Measurements from ENCODE around the gene DTNB. TPM values are rescaled to one million over a fixed set of nuclear protein-coding genes. Genes with fewer than 3 reads are reported as not detected.

Gene DTNB
- total and polyA plus RNA-seq, 9 donors, result 8.0 to 24.9 (median 17.5) TPM

- no peak overlapping the region for H3K27ac ChIP-seq
- peak in 2 of 5 donors; percentile 21 to 40 for DNase-seq
- intact Hi-C loops (cut with DNase I), result loop anchor here in 1 of 4 donors (10.0 kb wide), 1 partner anchor 301 kb away; the partner anchor contains the start of gene DTNB
Measured at GRCh38 chr2:25373269-25373981, 300.0 kb downstream of the DTNB start.

GRCh38 chr2:25372405-25373268 is 300.7 kb downstream of the DTNB start:
- Histone ChIP-seq H3K9me3 (no peaks in the 10 kb centered on the region), H3K27me3 (no peaks in the 10 kb centered on the region), H3K4me1 (ENCODE audit: insufficient read depth) (peaks cover 9% of the 10 kb centered on the region), H3K4me3 (no peak overlapping the region), H3K27ac (no peak overlapping the region), H3K36me3 (no peaks in the 10 kb centered on the region)
- peak in 2 of 5 donors; percentile 13 to 27 for DNase-seq
- intact Hi-C loops (cut with DNase I), result loop anchor here in 1 of 4 donors (10.0 kb wide), 1 partner anchor 302 kb away; the partner anchor contains the start of gene DTNB
- WGBS, 3 donors, result 78 to 82% (median 78%) methylated on average over 25 of the region's 25 CpGs
- no peak for TF ChIP-seq EP300 (IDR thresholded peaks at IDR 0.05)
- TF ChIP-seq CTCF (IDR thresholded peaks at IDR 0.05), result no peak
- no peak for TF ChIP-seq POLR2A (IDR thresholded peaks at IDR 0.05)

More at GRCh38 chr2:25373269-25373981, 300.0 kb downstream of the DTNB start:
- Histone ChIP-seq H3K36me3 (no peaks in the 10 kb centered on the region), H3K4me1 (ENCODE audit: insufficient read depth) (peaks cover 9% of the 10 kb centered on the region), H3K4me3 (no peak overlapping the region), H3K27me3 (no peaks in the 10 kb centered on the region), H3K9me3 (no peaks in the 10 kb centered on the region)
- TF ChIP-seq EP300 (IDR thresholded peaks at IDR 0.05), result no peak
- no peak for TF ChIP-seq POLR2A (IDR thresholded peaks at IDR 0.05)
- TF ChIP-seq CTCF (IDR thresholded peaks at IDR 0.05), result no peak
- WGBS, 3 donors, result 78 to 85% (median 79%) methylated on average over 19 to 20 of the region's 20 CpGs

DNA sequence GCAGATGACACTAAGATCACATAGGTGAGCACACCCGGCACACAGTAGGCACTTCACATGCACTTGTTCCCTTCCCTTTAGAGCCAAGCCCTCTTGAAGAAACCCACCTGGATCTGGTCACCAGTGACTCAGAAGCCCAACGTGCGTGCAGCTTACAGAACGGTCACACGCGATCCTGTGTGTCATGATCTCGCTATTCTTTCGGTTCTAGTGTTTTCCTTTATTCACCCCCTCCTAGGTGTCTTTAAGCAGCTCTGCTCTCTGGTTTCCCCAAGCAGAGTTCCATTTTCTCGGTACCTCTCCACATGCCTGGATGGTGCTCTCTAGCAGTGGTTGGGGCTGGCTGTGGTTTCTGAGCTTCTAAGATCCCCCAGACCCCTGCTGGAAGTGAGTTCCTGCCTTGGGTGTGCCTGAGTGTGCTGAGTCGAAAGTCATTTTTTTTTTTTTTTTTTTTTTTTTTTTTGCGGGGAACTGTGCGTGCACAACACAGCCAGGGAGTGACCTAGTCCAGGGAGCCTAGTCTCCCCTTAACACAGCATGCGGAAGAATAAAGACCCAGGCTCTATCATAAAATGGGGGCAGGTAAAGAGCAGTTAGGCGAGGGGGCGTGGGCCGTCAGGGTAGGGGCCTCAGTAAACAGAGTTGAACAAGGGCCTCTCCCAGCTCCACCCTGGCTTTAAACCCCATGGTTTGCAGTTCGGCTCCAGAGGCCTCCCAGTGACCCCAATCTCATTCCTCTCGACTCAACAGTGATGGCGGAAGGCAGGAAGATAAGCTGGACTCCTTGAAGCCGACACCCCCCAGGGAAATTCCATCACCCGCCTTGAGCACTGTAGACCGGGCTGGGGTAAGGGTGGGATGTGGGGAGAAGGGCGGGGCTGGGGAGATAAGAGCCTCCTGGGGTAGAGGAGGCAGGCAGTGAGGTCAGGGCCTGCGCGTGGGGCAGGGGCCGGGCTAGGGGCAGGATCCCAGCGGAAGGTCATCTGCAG is 301.8 kb downstream of the DTNB start:
- Histone ChIP-seq H3K9me3 (no peaks in the 10 kb centered on the region), H3K27ac (no peak overlapping the region), H3K4me1 (ENCODE audit: insufficient read depth) (peaks cover 3% of the 10 kb centered on the region), H3K4me3 (no peak overlapping the region), H3K27me3 (no peaks in the 10 kb centered on the region), H3K36me3 (no peaks in the 10 kb centered on the region)
- 81 to 90% (median 84%) methylated on average over 27 of the region's 27 CpGs for WGBS, 3 donors
- DNase-seq, result peak in 2 of 5 donors; percentile 15 to 26
- TF ChIP-seq CTCF (IDR thresholded peaks at IDR 0.05), result no peak
- no peak for TF ChIP-seq POLR2A (IDR thresholded peaks at IDR 0.05)
- no peak for TF ChIP-seq EP300 (IDR thresholded peaks at IDR 0.05)
- intact Hi-C loops (cut with DNase I), result loop anchor here in 1 of 4 donors (10.0 kb wide), 1 partner anchor 303 kb away; the partner anchor contains the start of gene DTNB

Measured in ovary (tissue), 9 donors.